ENCODE results near the gene SLC38A11. TPM values are rescaled to one million over a fixed set of nuclear protein-coding genes. Genes with fewer than 3 reads are reported as not detected.
"Not testable (repeated sequence)": the region's sequence is repeated elsewhere in the genome, so short reads cannot be mapped to it uniquely, and the experiment has no call there.

Gene SLC38A11
- total and polyA plus RNA-seq, 2 donors (not counting 1 experiment from before 2014, with no cell fraction given), result 0.50 to 1.1 TPM

- not testable (repeated sequence) for H3K27me3 ChIP-seq (ENCODE audit: control insufficient read depth, insufficient read depth, low read length); H2AFZ ChIP-seq (ENCODE audit: low read length); H4K20me1 ChIP-seq (ENCODE audit: control insufficient read depth, extremely low read depth, insufficient read depth, low read length); H3K9ac ChIP-seq (ENCODE audit: insufficient read depth, low read length); H3K4me3 ChIP-seq (replicated peaks in 1 of 4; ENCODE audit: control extremely low read depth in 1 of 4, insufficient read depth in 1 of 4, low read depth in 3 of 4, low read length in 4 of 4); H3K4me2 ChIP-seq (ENCODE audit: extremely low read depth, insufficient read depth, low read length); H3K4me1 ChIP-seq (ENCODE audit: control insufficient read depth, extremely low read depth, insufficient read depth, low read length); H3K79me2 ChIP-seq (ENCODE audit: control insufficient read depth, insufficient read depth, low read length); H3K36me3 ChIP-seq (ENCODE audit: control insufficient read depth, insufficient read depth, low read length); H3K27ac ChIP-seq (ENCODE audit: insufficient read depth, low read length); DNase-seq (ENCODE audit: low read depth in 2 of 2); H3K9me3 ChIP-seq (ENCODE audit: control insufficient read depth, insufficient read depth, low read depth, low read length)
Observed at GRCh38 chr2:164988805-164989204, 33.5 kb upstream of the SLC38A11 start.

- H3K27ac ChIP-seq (ENCODE audit: insufficient read depth, low read length); H3K4me3 ChIP-seq (replicated peaks in 1 of 4; ENCODE audit: control extremely low read depth in 1 of 4, insufficient read depth in 1 of 4, low read depth in 3 of 4, low read length in 4 of 4); H3K79me2 ChIP-seq (ENCODE audit: control insufficient read depth, insufficient read depth, low read length): not testable (repeated sequence)
Observed at GRCh38 chr2:164986027-164986426, 30.7 kb upstream of the SLC38A11 start.

GRCh38 chr2:164984428-164984827 is 29.1 kb upstream of the SLC38A11 start:
- no peaks in the 10 kb centered on the region for H3K36me3 ChIP-seq (ENCODE audit: control insufficient read depth, insufficient read depth, low read length)
- H3K27ac ChIP-seq (ENCODE audit: insufficient read depth, low read length), result no peak overlapping the region
- H4K20me1 ChIP-seq (ENCODE audit: control insufficient read depth, extremely low read depth, insufficient read depth, low read length), result no peaks in the 10 kb centered on the region
- H3K4me1 ChIP-seq (ENCODE audit: control insufficient read depth, extremely low read depth, insufficient read depth, low read length), result peaks cover 3% of the 10 kb centered on the region
- H3K4me2 ChIP-seq (ENCODE audit: extremely low read depth, insufficient read depth, low read length), result no peak overlapping the region
- no peaks in the 10 kb centered on the region for H3K79me2 ChIP-seq (ENCODE audit: control insufficient read depth, insufficient read depth, low read length)
- H3K9me3 ChIP-seq (ENCODE audit: control insufficient read depth, insufficient read depth, low read depth, low read length), result no peaks in the 10 kb centered on the region
- TF ChIP-seq CTCF (conservative IDR thresholded peaks at IDR 0.05 in 1 of 2, IDR thresholded peaks at IDR 0.05 in 1 of 2; ENCODE audit: low read depth in 1 of 2, low read length in 2 of 2), result no peak
- H3K4me3 ChIP-seq (replicated peaks in 1 of 4; ENCODE audit: control extremely low read depth in 1 of 4, insufficient read depth in 1 of 4, low read depth in 3 of 4, low read length in 4 of 4), result no peak overlapping the region
- H2AFZ ChIP-seq (ENCODE audit: low read length), result no peak overlapping the region
- no peaks in the 10 kb centered on the region for H3K27me3 ChIP-seq (ENCODE audit: control insufficient read depth, insufficient read depth, low read length)
- no peak for DNase-seq (ENCODE audit: low read depth in 2 of 2)
- H3K9ac ChIP-seq (ENCODE audit: insufficient read depth, low read length), result no peak overlapping the region

More at GRCh38 chr2:164986027-164986426, 30.7 kb upstream of the SLC38A11 start:
- H3K27me3 ChIP-seq (ENCODE audit: control insufficient read depth, insufficient read depth, low read length); H3K4me1 ChIP-seq (ENCODE audit: control insufficient read depth, extremely low read depth, insufficient read depth, low read length); H3K4me2 ChIP-seq (ENCODE audit: extremely low read depth, insufficient read depth, low read length); H3K36me3 ChIP-seq (ENCODE audit: control insufficient read depth, insufficient read depth, low read length); H2AFZ ChIP-seq (ENCODE audit: low read length); H3K9me3 ChIP-seq (ENCODE audit: control insufficient read depth, insufficient read depth, low read depth, low read length); H3K9ac ChIP-seq (ENCODE audit: insufficient read depth, low read length); DNase-seq (ENCODE audit: low read depth in 2 of 2); H4K20me1 ChIP-seq (ENCODE audit: control insufficient read depth, extremely low read depth, insufficient read depth, low read length): not testable (repeated sequence)

GRCh38 chr2:164981217-164981990 is 26.1 kb upstream of the SLC38A11 start:
- Histone ChIP-seq H2AFZ (ENCODE audit: low read length) (no peak overlapping the region), H3K4me1 (ENCODE audit: control insufficient read depth, extremely low read depth, insufficient read depth, low read length) (peaks cover 3% of the 10 kb centered on the region), H3K27ac (ENCODE audit: insufficient read depth, low read length) (no peak overlapping the region), H4K20me1 (ENCODE audit: control insufficient read depth, extremely low read depth, insufficient read depth, low read length) (no peaks in the 10 kb centered on the region), H3K4me2 (ENCODE audit: extremely low read depth, insufficient read depth, low read length) (no peak overlapping the region), H3K27me3 (ENCODE audit: control insufficient read depth, insufficient read depth, low read length) (no peaks in the 10 kb centered on the region), H3K79me2 (ENCODE audit: control insufficient read depth, insufficient read depth, low read length) (no peaks in the 10 kb centered on the region), H3K9ac (ENCODE audit: insufficient read depth, low read length) (no peak overlapping the region), H3K4me3 (replicated peaks in 1 of 4; ENCODE audit: control extremely low read depth in 1 of 4, insufficient read depth in 1 of 4, low read depth in 3 of 4, low read length in 4 of 4) (no peak overlapping the region), H3K36me3 (ENCODE audit: control insufficient read depth, insufficient read depth, low read length) (no peaks in the 10 kb centered on the region), H3K9me3 (ENCODE audit: control insufficient read depth, insufficient read depth, low read depth, low read length) (no peaks in the 10 kb centered on the region)
- TF ChIP-seq EZH2 (IDR thresholded peaks at IDR 0.05; ENCODE audit: low read length, missing control alignments) (no peak), CTCF (conservative IDR thresholded peaks at IDR 0.05 in 1 of 2, IDR thresholded peaks at IDR 0.05 in 1 of 2; ENCODE audit: low read depth in 1 of 2, low read length in 2 of 2) (no peak)
- DNase-seq (ENCODE audit: low read depth in 2 of 2), result peak in 1 of 2 donors; percentile 66

- H3K27me3 ChIP-seq (ENCODE audit: control insufficient read depth, insufficient read depth, low read length); H3K9ac ChIP-seq (ENCODE audit: insufficient read depth, low read length); H3K9me3 ChIP-seq (ENCODE audit: control insufficient read depth, insufficient read depth, low read depth, low read length); H4K20me1 ChIP-seq (ENCODE audit: control insufficient read depth, extremely low read depth, insufficient read depth, low read length); H3K36me3 ChIP-seq (ENCODE audit: control insufficient read depth, insufficient read depth, low read length); H2AFZ ChIP-seq (ENCODE audit: low read length); H3K79me2 ChIP-seq (ENCODE audit: control insufficient read depth, insufficient read depth, low read length); H3K27ac ChIP-seq (ENCODE audit: insufficient read depth, low read length); H3K4me2 ChIP-seq (ENCODE audit: extremely low read depth, insufficient read depth, low read length); H3K4me1 ChIP-seq (ENCODE audit: control insufficient read depth, extremely low read depth, insufficient read depth, low read length); H3K4me3 ChIP-seq (replicated peaks in 1 of 4; ENCODE audit: control extremely low read depth in 1 of 4, insufficient read depth in 1 of 4, low read depth in 3 of 4, low read length in 4 of 4): not testable (repeated sequence)
- peak in 1 of 2 donors; percentile 64 for DNase-seq (ENCODE audit: low read depth in 2 of 2)
Observed at GRCh38 chr2:164980688-164981087, 25.4 kb upstream of the SLC38A11 start.

All from fibroblast of lung (primary cell).